Measurements from ENCODE around the gene ANKS6. TPM values are rescaled to one million over a fixed set of nuclear protein-coding genes. Genes with fewer than 3 reads are reported as not detected.

ANKS6 gene
- total and polyA plus RNA-seq, 9 of the 15 experiments (the other 6 are each of a cell fraction or from before 2014, with no cell fraction given): 9.9 to 74.5 (median 36.9) TPM

DNA sequence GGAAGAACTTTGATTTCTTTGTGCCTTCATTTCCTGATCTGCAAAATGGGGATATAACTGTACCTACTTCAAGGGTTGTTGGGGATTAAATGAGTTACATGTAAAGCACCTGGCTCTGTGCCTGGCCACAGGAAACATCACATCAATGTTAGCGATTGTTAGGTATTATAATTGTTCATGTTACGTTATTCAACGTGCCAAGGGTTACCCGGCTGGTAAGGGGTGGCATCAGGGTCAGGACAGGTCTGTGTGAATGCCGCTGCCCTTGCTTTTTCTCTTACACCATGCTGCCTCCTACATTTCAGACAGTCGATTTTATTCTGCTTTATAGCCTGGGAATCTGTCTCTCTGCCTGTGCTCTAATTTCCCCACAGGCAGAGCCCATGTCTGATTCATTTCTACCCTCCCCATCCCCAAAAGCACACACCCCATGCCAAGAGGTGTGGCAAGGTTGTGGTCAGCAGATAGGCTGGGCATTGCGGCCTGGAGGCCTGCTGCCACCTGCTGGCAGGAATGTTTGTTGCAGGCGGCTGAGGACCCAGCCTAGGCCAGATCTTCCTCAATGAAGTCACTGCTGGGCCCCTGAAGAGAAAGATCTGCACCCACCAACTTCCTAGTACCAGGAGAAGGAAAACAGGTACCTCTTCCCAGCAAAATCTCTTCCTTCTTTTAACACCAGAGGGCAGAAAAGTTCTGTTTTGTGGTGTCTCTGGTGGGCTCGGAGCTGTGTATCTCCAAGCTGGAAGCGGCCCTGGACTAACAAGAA is 5.3 kb downstream of the ANKS6 start (continued):
- TF ChIP-seq CEBPG (CRISPR knock-in tag; IDR thresholded peaks at IDR 0.05) (no peak), CEBPG (tag; conservative IDR thresholded peaks at IDR 0.05 in 1 of 2, IDR thresholded peaks at IDR 0.05 in 1 of 2) (peak in 1 of 2 experiments; percentile 59; a peak in 1 of 4 replicates), CBX3 (IDR thresholded peaks at IDR 0.05; ENCODE audit: borderline replicate concordance in 1 of 2, low read length in 2 of 2) (peak in 1 of 2 experiments; percentile 33; a peak in 1 of 3 replicates), GATAD2B (IDR thresholded peaks at IDR 0.05; ENCODE audit: borderline replicate concordance) (peak; percentile 24; the same call in 1 of the 2 replicates), ZKSCAN1 (IDR thresholded peaks at IDR 0.05; ENCODE audit: low read depth, low read length) (peak; percentile 62; the same call in 1 of the 2 replicates), TEAD4 (IDR thresholded peaks at IDR 0.05; ENCODE audit: low read length) (peak; percentile 99), TEAD4 (CRISPR knock-in tag; IDR thresholded peaks at IDR 0.05; ENCODE audit: borderline replicate concordance) (peak; percentile 100), ESRRA (IDR thresholded peaks at IDR 0.05; ENCODE audit: borderline replicate concordance, low read depth) (peak; percentile 89; the same call in 1 of the 2 replicates), RBBP5 (IDR thresholded peaks at IDR 0.05; ENCODE audit: borderline replicate concordance, insufficient read depth, low read length, poor library complexity, severe bottlenecking) (peak; percentile 10), KDM5B (IDR thresholded peaks at IDR 0.05; ENCODE audit: insufficient replicate concordance, low read depth, low read length) (peak; percentile 7), NR2F6 (CRISPR knock-in tag; IDR thresholded peaks at IDR 0.05) (no peak), GATAD2A (IDR thresholded peaks at IDR 0.05) (peak; percentile 27; the same call in 1 of the 2 replicates), CREM (IDR thresholded peaks at IDR 0.05; ENCODE audit: low read depth) (peak; percentile 56), ATF7 (IDR thresholded peaks at IDR 0.05) (peak; percentile 81), TAF9B (IDR thresholded peaks at IDR 0.05; ENCODE audit: partially characterized antibody) (no peak)
- TF ChIP-seq, protein P1, sequence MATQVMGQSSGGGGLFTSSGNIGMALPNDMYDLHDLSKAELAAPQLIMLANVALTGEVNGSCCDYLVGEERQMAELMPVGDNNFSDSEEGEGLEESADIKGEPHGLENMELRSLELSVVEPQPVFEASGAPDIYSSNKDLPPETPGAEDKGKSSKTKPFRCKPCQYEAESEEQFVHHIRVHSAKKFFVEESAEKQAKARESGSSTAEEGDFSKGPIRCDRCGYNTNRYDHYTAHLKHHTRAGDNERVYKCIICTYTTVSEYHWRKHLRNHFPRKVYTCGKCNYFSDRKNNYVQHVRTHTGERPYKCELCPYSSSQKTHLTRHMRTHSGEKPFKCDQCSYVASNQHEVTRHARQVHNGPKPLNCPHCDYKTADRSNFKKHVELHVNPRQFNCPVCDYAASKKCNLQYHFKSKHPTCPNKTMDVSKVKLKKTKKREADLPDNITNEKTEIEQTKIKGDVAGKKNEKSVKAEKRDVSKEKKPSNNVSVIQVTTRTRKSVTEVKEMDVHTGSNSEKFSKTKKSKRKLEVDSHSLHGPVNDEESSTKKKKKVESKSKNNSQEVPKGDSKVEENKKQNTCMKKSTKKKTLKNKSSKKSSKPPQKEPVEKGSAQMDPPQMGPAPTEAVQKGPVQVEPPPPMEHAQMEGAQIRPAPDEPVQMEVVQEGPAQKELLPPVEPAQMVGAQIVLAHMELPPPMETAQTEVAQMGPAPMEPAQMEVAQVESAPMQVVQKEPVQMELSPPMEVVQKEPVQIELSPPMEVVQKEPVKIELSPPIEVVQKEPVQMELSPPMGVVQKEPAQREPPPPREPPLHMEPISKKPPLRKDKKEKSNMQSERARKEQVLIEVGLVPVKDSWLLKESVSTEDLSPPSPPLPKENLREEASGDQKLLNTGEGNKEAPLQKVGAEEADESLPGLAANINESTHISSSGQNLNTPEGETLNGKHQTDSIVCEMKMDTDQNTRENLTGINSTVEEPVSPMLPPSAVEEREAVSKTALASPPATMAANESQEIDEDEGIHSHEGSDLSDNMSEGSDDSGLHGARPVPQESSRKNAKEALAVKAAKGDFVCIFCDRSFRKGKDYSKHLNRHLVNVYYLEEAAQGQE (IDR thresholded peaks at IDR 0.05; ENCODE audit: borderline replicate concordance): peak; percentile 97
- TF ChIP-seq, protein P1 (CRISPR knock-in tag; IDR thresholded peaks at IDR 0.05; ENCODE audit: low read depth): no peak
- TF ChIP-seq, protein P2, sequence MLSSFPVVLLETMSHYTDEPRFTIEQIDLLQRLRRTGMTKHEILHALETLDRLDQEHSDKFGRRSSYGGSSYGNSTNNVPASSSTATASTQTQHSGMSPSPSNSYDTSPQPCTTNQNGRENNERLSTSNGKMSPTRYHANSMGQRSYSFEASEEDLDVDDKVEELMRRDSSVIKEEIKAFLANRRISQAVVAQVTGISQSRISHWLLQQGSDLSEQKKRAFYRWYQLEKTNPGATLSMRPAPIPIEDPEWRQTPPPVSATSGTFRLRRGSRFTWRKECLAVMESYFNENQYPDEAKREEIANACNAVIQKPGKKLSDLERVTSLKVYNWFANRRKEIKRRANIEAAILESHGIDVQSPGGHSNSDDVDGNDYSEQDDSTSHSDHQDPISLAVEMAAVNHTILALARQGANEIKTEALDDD (IDR thresholded peaks at IDR 0.05): no peak

Measured in K562 (cell line).